Suprapubic skin (tissue), 4 donors: ENCODE data around the gene STAG2.
"Not testable (repeated sequence)": the region's sequence is repeated elsewhere in the genome, so short reads cannot be mapped to it uniquely, and the experiment has no call there.

Experiments
- EP300 ChIP-seq: sonication (generic); formaldehyde crosslinking; IDR thresholded peaks from one replicate; pipeline ENCODE4 v1.6.1; 2017; ENCODE audit warnings: antibody characterized with exemption
- POLR2A ChIP-seq, 2 donors: fragments of 450-650 bp; IDR thresholded peaks; one replicate each; pipeline ENCODE4 v1.6.1; 2017; ENCODE audit warnings: antibody characterized with exemption in 2 of 2, mild to moderate bottlenecking in 2 of 2, moderate library complexity in 2 of 2
- POLR2AphosphoS5 ChIP-seq, 3 donors: sonication (generic); formaldehyde crosslinking; IDR thresholded peaks; one replicate each; pipeline ENCODE4 v1.6.1; 2017; ENCODE audit warnings: antibody characterized with exemption in 3 of 3
- TF ChIP-seq, protein P1 (sequence below), 2 donors: fragments of 200-600 bp in 1 of 2; fragments of 450-650 bp in 1 of 2; sonication (generic) in 1 of 2; IDR thresholded peaks; one replicate each; pipeline ENCODE4 v1.5.1; 2016 to 2019; ENCODE audit warnings: antibody characterized with exemption in 2 of 2, mild to moderate bottlenecking in 1 of 2, moderate library complexity in 1 of 2

DNA sequence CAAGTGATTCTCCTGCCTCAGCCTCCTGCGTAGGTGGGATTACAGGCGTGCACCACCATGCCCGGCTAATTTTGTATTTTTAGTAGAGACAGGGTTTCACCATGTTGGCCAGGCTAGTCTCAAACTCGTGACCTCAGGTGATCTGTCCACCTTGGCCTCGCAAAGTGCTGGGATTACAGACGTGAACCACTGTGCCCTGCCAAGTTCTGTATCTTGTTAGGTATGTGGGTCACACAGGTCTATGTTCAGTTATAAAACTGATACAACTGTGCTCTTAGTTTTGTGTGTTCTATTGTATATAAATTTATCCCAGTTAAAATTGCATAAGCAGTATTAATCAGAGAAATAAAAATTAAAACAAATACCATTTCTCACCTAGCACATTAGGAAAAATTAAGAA lies 122.9 kb downstream of the STAG2 start:
- not testable (repeated sequence) for TF ChIP-seq POLR2A (IDR thresholded peaks at IDR 0.05); EP300; POLR2AphosphoS5 (IDR thresholded peaks at IDR 0.05)
- TF ChIP-seq, protein P1, sequence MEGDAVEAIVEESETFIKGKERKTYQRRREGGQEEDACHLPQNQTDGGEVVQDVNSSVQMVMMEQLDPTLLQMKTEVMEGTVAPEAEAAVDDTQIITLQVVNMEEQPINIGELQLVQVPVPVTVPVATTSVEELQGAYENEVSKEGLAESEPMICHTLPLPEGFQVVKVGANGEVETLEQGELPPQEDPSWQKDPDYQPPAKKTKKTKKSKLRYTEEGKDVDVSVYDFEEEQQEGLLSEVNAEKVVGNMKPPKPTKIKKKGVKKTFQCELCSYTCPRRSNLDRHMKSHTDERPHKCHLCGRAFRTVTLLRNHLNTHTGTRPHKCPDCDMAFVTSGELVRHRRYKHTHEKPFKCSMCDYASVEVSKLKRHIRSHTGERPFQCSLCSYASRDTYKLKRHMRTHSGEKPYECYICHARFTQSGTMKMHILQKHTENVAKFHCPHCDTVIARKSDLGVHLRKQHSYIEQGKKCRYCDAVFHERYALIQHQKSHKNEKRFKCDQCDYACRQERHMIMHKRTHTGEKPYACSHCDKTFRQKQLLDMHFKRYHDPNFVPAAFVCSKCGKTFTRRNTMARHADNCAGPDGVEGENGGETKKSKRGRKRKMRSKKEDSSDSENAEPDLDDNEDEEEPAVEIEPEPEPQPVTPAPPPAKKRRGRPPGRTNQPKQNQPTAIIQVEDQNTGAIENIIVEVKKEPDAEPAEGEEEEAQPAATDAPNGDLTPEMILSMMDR (IDR thresholded peaks at IDR 0.05), result not testable (repeated sequence)
